HG02973 (cell line): ENCODE measurements around the gene DLD.
"Not testable (repeated sequence)": the region's sequence is repeated elsewhere in the genome, so short reads cannot be mapped to it uniquely, and the experiment has no call there.

Experiments used
- ATAC-seq: cut with Tn5 transposase; IDR thresholded peaks from one replicate; pipeline ENCODE4 v1.9.1; 2021; ENCODE audit warnings: moderate library complexity; ENCODE audit not compliant: unreplicated experiment

The DLD gene

DNA sequence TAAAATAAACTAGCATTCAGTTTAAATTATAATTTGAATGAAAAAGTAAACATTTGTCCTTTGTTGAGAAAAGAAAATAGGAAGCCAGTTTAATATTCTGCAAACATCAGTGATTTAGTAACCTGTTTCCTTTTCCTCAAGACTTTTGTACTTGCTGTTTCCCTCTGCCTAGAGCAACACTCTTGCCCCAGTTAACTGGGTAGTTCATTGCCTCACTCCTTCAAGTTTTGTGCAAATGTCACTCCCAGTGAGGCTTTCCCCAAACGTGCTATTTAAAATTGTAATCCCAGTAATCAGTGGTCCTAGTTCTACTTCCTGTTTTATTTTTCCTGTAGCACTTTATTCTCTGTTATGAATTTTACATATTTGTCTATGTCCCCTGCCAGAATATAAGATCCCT, 23.8 kb downstream of the DLD start:
- ATAC-seq = no peak

- no peak for ATAC-seq
Measured at GRCh38 chr7:107915541-107915940, 24.6 kb downstream of the DLD start.

DNA sequence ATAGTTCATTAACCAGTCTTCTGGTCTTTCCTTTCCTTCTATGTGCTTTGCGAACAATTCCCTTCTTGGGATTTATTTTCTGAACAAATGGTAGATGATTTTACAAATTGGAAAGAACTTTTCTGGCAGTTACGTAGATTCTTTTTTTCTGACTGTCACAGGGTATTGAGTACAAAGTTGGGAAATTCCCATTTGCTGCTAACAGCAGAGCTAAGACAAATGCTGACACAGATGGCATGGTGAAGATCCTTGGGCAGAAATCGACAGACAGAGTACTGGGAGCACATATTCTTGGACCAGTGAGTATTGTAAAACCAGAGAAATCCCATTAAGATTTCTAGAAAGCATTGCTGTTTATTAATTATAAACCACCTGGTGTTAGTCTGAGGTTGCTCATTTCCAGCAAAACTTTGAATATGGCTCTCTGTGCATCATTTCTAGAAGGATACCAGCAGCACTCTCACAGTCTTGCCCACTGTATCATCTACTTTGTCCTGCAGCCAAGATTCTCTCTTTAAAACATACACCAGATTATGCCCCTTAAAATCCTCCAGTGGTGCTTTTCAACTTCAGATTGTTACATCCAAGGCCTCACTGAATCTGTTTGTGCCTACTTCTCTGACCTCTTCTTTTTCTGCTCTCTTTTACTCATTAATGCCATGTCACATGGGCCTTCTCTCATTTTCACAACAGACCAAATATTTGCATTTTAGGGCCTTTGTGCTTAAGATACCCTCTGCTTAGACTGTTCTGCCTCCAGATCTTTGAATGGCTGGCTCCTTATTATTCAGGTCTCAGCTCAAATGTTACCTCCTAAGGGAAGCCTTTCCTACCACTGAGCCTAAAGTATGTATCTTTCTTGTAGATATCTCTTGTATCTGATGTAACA, 27.0 kb downstream of the DLD start:
- peak; percentile 80 for ATAC-seq

- no peak for ATAC-seq
Measured at GRCh38 chr7:107918948-107919347, 28.0 kb downstream of the DLD start.

DNA sequence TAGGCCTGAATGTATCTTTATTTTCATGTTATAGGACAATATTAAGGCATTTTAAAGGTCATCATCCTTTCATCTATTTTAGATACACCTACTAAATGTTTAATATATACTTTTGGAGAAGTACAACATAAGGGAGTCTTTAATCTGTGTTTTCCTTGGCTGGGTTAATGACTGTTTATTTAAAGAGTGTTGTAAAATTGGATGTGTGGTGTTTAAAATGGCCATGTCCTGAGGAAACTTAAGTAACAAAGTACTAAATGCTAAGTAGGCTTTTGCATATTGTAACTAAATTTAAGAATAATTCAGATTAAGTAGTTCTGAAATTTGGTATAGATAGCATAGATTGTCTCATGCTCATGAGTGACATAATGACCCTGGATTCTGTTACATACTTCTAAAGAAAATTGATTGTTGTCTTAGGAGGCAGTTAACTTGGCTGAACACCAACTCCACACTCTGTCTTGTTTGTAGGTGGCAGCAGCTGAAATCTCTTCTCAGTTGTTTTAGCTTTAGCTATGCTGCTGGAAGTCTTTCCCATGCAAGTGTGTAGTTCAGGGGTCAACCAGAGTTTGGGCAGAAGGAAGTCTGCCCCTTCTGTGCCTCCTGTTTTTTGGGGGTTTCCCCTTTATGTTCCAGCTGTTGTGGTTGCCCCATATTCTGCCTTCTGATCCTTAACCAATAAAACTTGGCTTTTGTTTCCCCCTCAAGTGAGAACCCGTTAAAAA, 29.2 kb downstream of the DLD start:
- no peak for ATAC-seq

DNA sequence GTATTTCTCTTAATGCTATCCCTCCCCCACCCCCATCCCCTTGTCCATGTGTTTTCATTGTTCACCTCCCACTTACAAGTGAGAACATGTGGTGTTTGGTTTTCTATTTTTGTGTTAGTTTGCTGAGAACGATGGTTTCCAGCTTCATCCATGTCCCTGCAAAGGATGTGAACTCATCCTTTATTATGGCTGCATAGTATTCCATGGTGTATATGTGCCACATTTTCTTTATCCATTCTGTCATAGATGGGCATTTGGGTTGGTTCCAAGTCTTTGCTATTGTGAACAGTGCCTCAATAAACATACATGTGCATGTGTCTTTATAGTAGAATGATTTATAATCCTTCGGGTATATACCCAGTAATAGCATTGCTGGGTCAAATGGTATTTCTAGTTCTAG, 30.8 kb downstream of the DLD start:
- ATAC-seq = not testable (repeated sequence)

GRCh38 chr7:107922886-107923285, 31.9 kb downstream of the DLD start:
- ATAC-seq = no peak

DNA sequence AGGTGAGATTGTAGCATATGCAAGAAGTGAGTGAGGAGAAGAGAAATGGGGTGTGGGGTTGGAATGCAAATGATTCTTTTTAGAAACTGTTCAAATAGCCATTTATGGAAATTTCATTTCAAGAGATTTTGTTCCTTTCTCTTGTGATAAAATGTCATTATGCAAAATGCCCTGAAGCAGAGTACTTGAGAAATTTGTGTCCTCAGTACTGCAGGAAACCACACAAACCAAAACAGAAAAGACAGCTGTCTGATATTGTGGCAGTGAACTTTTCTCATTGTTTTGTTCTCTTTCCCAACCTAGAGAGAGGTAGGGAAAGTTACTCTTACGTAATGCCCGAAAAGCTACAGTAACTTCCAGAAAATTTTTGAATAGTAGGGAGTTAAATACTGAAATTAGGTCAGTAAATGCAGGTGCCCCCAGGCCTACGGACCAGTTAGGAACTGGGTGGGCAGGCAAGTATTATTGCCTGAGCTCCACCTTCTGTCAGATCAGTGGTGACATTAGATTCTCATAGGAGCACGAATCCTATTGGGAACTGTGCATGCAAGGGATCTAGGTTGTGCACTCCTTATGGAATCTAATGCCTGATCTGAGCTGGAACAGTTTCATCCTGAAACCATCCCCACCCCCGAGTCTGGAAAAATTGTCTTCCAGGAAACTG, 34.0 kb downstream of the DLD start:
- ATAC-seq = peak; percentile 80

DNA sequence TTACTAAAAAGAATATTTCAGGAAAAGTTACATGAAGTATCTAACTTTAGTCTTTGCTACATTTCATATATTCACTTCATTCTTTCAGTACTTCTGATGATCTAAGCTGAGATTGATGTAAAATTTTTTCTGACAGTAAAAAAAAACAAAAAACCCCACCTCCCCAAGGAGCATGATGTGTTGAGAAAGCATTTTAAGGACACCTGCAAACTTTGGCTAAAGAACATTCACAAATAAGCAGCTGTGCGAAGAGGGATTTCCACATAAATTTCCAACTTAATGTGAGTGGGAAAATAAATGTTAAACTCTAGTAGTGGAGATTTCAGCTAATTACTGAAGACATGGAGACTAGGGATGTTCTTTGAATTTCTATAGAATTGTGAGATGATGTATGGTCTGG, 35.5 kb downstream of the DLD start:
- no peak for ATAC-seq

GRCh38 chr7:107931740-107932515, 40.9 kb downstream of the DLD start:
- ATAC-seq = no peak

DNA sequence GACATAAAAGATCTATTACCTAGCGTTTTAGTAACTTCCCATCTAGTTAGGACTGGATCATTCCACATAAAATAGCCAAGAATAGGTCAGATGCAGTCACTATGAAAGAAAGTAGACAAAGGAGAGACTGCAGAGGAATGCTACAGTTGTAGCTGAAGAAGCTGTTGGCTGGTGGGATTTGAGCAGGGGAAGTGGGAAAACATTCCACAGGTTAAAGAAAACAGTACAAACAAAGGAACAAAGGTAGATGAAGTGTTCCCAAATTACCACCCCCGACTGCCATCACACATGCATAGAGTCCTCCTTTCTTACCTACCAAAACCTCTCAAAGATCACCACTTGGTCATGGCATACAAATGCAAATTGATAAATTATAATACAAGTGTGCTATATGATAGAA, 41.8 kb downstream of the DLD start:
- ATAC-seq = no peak

GRCh38 chr7:107933386-107934013, 42.5 kb downstream of the DLD start:
- no peak for ATAC-seq

DNA sequence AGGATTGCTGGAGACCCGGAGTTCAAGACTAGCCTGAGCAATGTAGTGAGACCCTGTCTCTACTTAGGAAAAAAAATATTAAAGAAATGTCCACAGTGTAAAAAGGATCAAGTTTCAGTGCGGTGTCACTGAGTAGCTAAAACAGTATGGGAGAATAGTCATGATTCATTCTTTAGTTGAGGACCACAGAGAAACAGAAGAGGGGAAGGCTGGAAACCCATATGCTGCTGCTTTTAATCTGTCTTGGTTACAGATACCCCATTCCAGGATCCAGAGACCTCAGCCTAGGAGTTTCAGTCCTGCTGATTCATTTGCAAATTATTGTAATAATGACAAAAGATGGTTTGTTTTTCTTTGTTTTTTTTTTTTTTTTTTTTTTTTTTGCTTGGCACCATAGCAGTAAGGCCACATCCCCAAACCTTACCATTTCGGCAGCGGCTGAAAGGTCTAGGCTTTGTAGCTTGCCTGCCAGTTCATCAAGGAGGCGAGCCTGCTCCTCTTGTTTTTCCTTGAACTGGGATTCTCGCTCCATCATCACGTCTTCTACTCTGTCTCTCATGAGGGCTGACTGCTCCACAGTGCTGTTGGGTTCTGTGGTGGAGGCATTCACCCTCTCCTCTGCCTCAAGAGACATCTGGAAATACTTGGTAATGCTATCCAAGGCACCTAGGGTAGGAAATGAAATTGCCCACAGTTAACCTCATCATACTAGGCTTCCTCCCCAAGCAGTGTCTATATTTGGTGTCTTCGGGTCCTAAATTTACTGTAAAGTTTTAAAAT, 44.2 kb downstream of the DLD start:
- ATAC-seq = no peak

- no peak for ATAC-seq
Measured at GRCh38 chr7:107936312-107936711, 45.3 kb downstream of the DLD start.

DNA sequence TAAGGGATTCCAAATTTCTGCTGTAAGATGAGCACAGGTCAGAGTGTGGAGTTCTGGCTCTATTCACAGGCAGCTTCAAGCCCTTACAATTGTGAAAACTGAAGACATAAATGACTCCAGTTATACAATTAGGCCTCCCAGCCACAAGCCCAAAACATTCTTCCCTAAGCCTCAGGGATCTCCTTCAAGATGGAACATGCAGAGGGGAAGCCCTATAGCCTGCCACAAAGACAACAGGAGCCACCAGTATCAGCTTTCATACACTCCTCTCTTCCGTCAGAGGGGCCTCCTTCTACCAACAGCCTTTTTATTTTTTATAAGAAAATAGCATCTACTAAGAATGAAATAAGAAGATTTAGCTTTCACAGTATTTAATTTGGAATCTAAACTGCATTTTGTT, 46.5 kb downstream of the DLD start:
- ATAC-seq = no peak

- no peak for ATAC-seq
Measured at GRCh38 chr7:107938456-107939250, 47.7 kb downstream of the DLD start.

DNA sequence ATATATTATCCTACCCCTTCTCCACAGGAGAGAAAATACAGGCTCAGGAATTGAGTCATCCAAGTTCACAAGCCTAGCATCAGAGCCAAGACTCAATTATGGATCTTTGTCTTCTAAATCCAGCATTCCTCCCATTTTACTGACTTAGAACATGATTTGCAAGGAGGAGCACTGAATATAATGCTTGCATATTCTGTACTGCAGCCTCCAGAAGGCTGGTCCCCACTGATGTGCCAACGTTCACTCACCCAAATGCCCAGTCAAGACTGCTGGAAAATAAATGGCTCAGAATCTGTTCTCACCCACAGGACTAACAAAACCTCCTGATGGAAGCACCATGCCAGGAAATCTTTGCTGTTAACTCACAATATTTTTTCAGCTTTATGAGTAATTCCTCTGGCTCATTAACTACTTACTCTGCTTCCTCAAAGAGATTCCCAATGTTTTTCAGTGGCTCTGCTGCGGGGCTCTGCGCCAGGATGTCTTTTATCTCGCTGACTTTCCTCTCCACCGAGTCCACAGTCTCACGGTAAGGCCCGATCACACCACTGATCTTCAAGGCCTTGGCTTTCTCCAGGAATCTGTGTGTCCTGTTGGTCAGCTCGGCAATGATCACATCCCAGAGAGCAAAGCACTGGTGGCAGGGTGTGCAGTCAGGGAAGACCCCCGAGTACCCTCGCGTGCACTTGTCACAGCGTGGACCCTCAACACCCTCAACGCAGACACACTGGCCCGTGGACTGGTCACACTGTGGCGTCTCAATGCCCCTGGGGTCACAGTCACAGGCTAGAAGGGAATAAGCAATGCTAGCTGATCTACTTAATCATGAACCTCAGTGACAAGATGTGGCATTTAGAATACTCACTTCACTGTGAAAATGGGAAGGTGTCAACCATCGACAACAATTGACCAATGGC, 48.8 kb downstream of the DLD start:
- no peak for ATAC-seq

DNA sequence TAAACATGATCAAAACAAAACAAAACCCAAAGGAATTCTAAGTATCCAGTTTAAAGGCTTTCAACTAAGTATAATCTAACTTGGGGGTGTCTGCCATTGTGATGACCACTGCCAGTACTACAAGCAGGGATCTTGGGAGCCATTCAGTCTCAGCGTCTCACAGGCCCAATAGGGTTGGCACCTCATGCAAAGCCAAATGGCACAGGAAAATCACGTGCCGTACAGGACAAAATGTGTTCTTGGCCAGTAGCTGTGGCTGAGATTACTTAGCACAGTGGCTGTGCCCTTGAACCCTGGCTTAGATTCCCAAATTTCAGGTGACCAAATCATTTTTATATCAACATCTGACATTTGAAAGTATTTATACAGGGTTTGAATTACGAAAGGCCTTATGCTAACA, 50.0 kb downstream of the DLD start:
- no peak for ATAC-seq
